Calu3 (cell line): Measurements from ENCODE around the gene VPS26C. TPM values are rescaled to one million over a fixed set of nuclear protein-coding genes. Genes with fewer than 3 reads are reported as not detected.

Source experiments
- BruUV-seq: library from RNA; stranded (reverse); fragments of 400-500 nt; replicated peaks from 2 replicates; lab custom pipeline; 2021; lab: Mats Ljungman, UMichigan
- CTCF ChIA-PET: fragments of 300-600 bp; sonication (Branson Sonifier 250); formaldehyde crosslinking; loops from one replicate; lab custom pipeline; 2022; ENCODE audit warnings: antibody characterized with exemption; lab: Charles Lee
- DNase-seq: peaks from one replicate; pipeline ENCODE4 v3.0.0; 2022
- H3K27ac Mint-ChIP-seq: one replicate; pipeline ENCODE4 v1.8.0; 2022; ENCODE audit warnings: mixed read lengths; ENCODE audit not compliant: unreplicated experiment
- H3K27me3 Mint-ChIP-seq: one replicate; pipeline ENCODE4 v1.8.0; 2022; ENCODE audit warnings: mixed read lengths; ENCODE audit not compliant: unreplicated experiment
- H3K36me3 Mint-ChIP-seq: one replicate; pipeline ENCODE4 v1.8.0; 2022; ENCODE audit warnings: mild to moderate bottlenecking, moderate library complexity, mixed read lengths; ENCODE audit not compliant: insufficient read depth, unreplicated experiment
- H3K4me1 Mint-ChIP-seq: one replicate; pipeline ENCODE4 v1.8.0; 2022; ENCODE audit warnings: mild to moderate bottlenecking, low read depth, mixed read lengths; ENCODE audit not compliant: unreplicated experiment
- H3K4me3 Mint-ChIP-seq: one replicate; pipeline ENCODE4 v1.8.0; 2022; ENCODE audit warnings: mild to moderate bottlenecking, low read depth, moderate library complexity, mixed read lengths; ENCODE audit not compliant: unreplicated experiment
- H3K9me3 Mint-ChIP-seq: one replicate; pipeline ENCODE4 v1.8.0; 2022; ENCODE audit warnings: low read depth, mixed read lengths; ENCODE audit not compliant: unreplicated experiment
- CTCF ChIP-seq: fragments of 200-600 bp; IDR thresholded peaks from one replicate; pipeline ENCODE4 v1.8.0; 2022; ENCODE audit warnings: antibody characterized with exemption; ENCODE audit not compliant: unreplicated experiment
- intact Hi-C: fragments of 100-400 bp; cut with micrococcal nuclease; formaldehyde crosslinking; loops from one replicate; pipeline ENCODE4 v1.10.0; 2022; ENCODE audit not compliant: unreplicated experiment
- total RNA-seq: library from RNA; stranded (reverse); gene quantifications from 2 replicates; pipeline ENCODE4 v1.2.3, GENCODE V29; 2022

The VPS26C gene
- total RNA-seq, 1 experiment from 2014 or later: 32.3 TPM

- no TSS peak for BruUV-seq
- H3K4me1 Mint-ChIP-seq: no peaks in the 10 kb centered on the region
- TF ChIP-seq CTCF: no peak
- H3K9me3 Mint-ChIP-seq: no peaks in the 10 kb centered on the region
- H3K27ac Mint-ChIP-seq: no peak overlapping the region
- no peak for DNase-seq
- H3K4me3 Mint-ChIP-seq: no peak overlapping the region
- no peaks in the 10 kb centered on the region for H3K36me3 Mint-ChIP-seq
- H3K27me3 Mint-ChIP-seq: no peaks in the 10 kb centered on the region
- CTCF ChIA-PET: no interaction called here
- intact Hi-C loops: no loop called here
Observed at GRCh38 chr21:37240978-37241377, 26.2 kb downstream of the VPS26C start.

- DNase-seq: no peak
- Mint-ChIP-seq H3K27me3 (no peaks in the 10 kb centered on the region), H3K4me3 (no peak overlapping the region), H3K4me1 (no peaks in the 10 kb centered on the region), H3K9me3 (no peaks in the 10 kb centered on the region), H3K27ac (no peak overlapping the region), H3K36me3 (no peaks in the 10 kb centered on the region)
- CTCF ChIA-PET: no interaction called here
- no peak for TF ChIP-seq CTCF
- BruUV-seq: no TSS peak
- intact Hi-C loops: no loop called here
Observed at GRCh38 chr21:37237764-37238163, 29.4 kb downstream of the VPS26C start.

GRCh38 chr21:37237346-37237745 lies 29.8 kb downstream of the VPS26C start:
- CTCF ChIA-PET: no interaction called here
- no peak for TF ChIP-seq CTCF
- no peak for DNase-seq
- H3K27me3 Mint-ChIP-seq: no peaks in the 10 kb centered on the region
- H3K27ac Mint-ChIP-seq: no peak overlapping the region
- no peaks in the 10 kb centered on the region for H3K36me3 Mint-ChIP-seq
- no peaks in the 10 kb centered on the region for H3K9me3 Mint-ChIP-seq
- no peak overlapping the region for H3K4me3 Mint-ChIP-seq
- H3K4me1 Mint-ChIP-seq: no peaks in the 10 kb centered on the region
- BruUV-seq: no TSS peak
- intact Hi-C loops: no loop called here

- Mint-ChIP-seq H3K4me1 (no peaks in the 10 kb centered on the region), H3K36me3 (peaks cover 14% of the 10 kb centered on the region), H3K27ac (no peak overlapping the region), H3K9me3 (no peaks in the 10 kb centered on the region), H3K4me3 (no peak overlapping the region), H3K27me3 (no peaks in the 10 kb centered on the region)
- BruUV-seq: no TSS peak
- no peak for DNase-seq
- no peak for TF ChIP-seq CTCF
- intact Hi-C loops: no loop called here
- CTCF ChIA-PET: no interaction called here
Observed at GRCh38 chr21:37233551-37234146, 33.5 kb downstream of the VPS26C start.
